ENCODE measurements around the gene USP51.

- TF ChIP-seq TEAD4 (IDR thresholded peaks at IDR 0.05) (no peak), TAF1 (IDR thresholded peaks at IDR 0.05; ENCODE audit: low read depth) (no peak), RAD21 (IDR thresholded peaks at IDR 0.05; ENCODE audit: low read depth) (no peak)
- TF ChIP-seq, protein P1, sequence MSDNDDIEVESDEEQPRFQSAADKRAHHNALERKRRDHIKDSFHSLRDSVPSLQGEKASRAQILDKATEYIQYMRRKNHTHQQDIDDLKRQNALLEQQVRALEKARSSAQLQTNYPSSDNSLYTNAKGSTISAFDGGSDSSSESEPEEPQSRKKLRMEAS (IDR thresholded peaks at IDR 0.05), result no peak
Measured at GRCh38 chrX:55521687-55522086, 32.0 kb upstream of the USP51 start.

All from Ishikawa (cell line).